ENCODE data around the gene SP140.

DNA sequence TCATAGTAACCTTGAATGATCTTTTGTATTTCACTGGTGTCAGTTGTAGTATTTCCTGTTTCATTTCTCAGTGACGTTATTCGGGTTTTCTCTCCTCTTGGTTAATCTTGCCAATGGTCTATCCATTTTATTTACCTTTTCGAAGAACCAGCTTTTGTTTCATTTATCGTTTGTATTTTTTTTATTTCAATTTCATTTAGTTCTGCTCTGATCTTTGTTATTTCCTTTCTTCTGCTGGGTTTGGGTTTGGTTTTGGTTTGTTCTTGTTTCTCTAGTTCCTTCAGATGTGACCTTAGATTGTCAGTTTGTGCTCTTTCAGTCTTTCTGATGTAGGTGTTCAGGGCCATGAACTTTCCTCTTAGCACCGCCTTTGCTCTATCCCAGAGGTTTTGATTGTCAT is 36.7 kb downstream of the SP140 start:
- TF ChIP-seq SUZ12 (IDR thresholded peaks at IDR 0.05; ENCODE audit: extremely low read depth, insufficient read depth, insufficient read length) (no peak), YY1 (IDR thresholded peaks at IDR 0.05; ENCODE audit: insufficient read depth, insufficient read length) (no peak), ZNF274 (IDR thresholded peaks at IDR 0.05; ENCODE audit: low read depth, low read length) (no peak)

Data from NT2/D1 (cell line).